C4-2B (cell line): Measurements from ENCODE around the gene DHX32.
A peak's percentile ranks its signal among the peaks of the same experiment; 100 is the strongest.
"Not testable (repeated sequence)": the region's sequence is repeated elsewhere in the genome, so short reads cannot be mapped to it uniquely, and the experiment has no call there.

Experiments
- H3K27ac ChIP-seq: fragments of 450-650 bp; 2 replicates; pipeline ENCODE4 v1.5.1; 2017
- CTCF ChIP-seq: fragments of 450-650 bp; conservative IDR thresholded peaks from 2 replicates; pipeline ENCODE4 v1.5.1; 2017; ENCODE audit warnings: mild to moderate bottlenecking
- ZFX ChIP-seq: fragments of 450-650 bp; IDR thresholded peaks from 2 replicates; pipeline ENCODE4 v1.6.1; 2017

DHX32 gene

GRCh38 chr10:125916977-125917376 is 35.9 kb upstream of the DHX32 start:
- TF ChIP-seq CTCF (no peak), ZFX (no peak)
- H3K27ac ChIP-seq = no peak overlapping the region

- H3K27ac ChIP-seq = peak overlapping the region; percentile 77
Measured at GRCh38 chr10:125913277-125913676, 32.2 kb upstream of the DHX32 start.

GRCh38 chr10:125911990-125912389 is 30.9 kb upstream of the DHX32 start:
- TF ChIP-seq ZFX (no peak), CTCF (no peak)
- peak overlapping the region; percentile 77; the same call in 1 of the 2 replicates for H3K27ac ChIP-seq

- H3K27ac ChIP-seq = no peak overlapping the region
- TF ChIP-seq CTCF (no peak), ZFX (no peak)
Measured at GRCh38 chr10:125911145-125911544, 30.1 kb upstream of the DHX32 start.

GRCh38 chr10:125909491-125909890 is 28.4 kb upstream of the DHX32 start:
- not testable (repeated sequence) for H3K27ac ChIP-seq

GRCh38 chr10:125908813-125909212 is 27.7 kb upstream of the DHX32 start:
- not testable (repeated sequence) for H3K27ac ChIP-seq

GRCh38 chr10:125907598-125907997 is 26.5 kb upstream of the DHX32 start:
- 0 out of 2 replicates have a peak overlapping the region, but pooled peaks have one; percentile 29 for H3K27ac ChIP-seq

- H3K27ac ChIP-seq = not testable (repeated sequence)
Measured at GRCh38 chr10:125905069-125905994, 24.2 kb upstream of the DHX32 start.

GRCh38 chr10:125903135-125903640 is 22.1 kb upstream of the DHX32 start:
- not testable (repeated sequence) for H3K27ac ChIP-seq

- peak overlapping the region; percentile 35 for H3K27ac ChIP-seq
Measured at GRCh38 chr10:125900963-125901362, 19.9 kb upstream of the DHX32 start.

- H3K27ac ChIP-seq = not testable (repeated sequence)
Measured at GRCh38 chr10:125897317-125897716, 16.2 kb upstream of the DHX32 start.

- peak; percentile 95 for TF ChIP-seq ZFX
- H3K27ac ChIP-seq = peak within 1 kb of the TSS; percentile 75
Measured at GRCh38 chr10:125896088-125896934, 15.2 kb upstream of the DHX32 start, which contains the start of gene FANK1. FANK1 (plus strand) TSS chr10:125896564; CDS start chr10:125896643, 79 bp downstream.

- peak overlapping the region; percentile 75 for H3K27ac ChIP-seq
Measured at GRCh38 chr10:125895130-125896087, 14.3 kb upstream of the DHX32 start.

- not testable (repeated sequence) for H3K27ac ChIP-seq
Measured at GRCh38 chr10:125894176-125894575, 13.1 kb upstream of the DHX32 start.

GRCh38 chr10:125892402-125892801 is 11.3 kb upstream of the DHX32 start:
- peak overlapping the region; percentile 27; the same call in 1 of the 2 replicates for H3K27ac ChIP-seq

GRCh38 chr10:125889441-125889840 is 8.3 kb upstream of the DHX32 start:
- H3K27ac ChIP-seq = not testable (repeated sequence)
